ENCODE measurements around the gene CLDN3. TPM values are rescaled to one million over a fixed set of nuclear protein-coding genes. Genes with fewer than 3 reads are reported as not detected.

The CLDN3 gene
- polyA plus RNA-seq, 2 of the 4 experiments (the other 2 are of a cell fraction) = 1.7 to 2.0 TPM

DNA sequence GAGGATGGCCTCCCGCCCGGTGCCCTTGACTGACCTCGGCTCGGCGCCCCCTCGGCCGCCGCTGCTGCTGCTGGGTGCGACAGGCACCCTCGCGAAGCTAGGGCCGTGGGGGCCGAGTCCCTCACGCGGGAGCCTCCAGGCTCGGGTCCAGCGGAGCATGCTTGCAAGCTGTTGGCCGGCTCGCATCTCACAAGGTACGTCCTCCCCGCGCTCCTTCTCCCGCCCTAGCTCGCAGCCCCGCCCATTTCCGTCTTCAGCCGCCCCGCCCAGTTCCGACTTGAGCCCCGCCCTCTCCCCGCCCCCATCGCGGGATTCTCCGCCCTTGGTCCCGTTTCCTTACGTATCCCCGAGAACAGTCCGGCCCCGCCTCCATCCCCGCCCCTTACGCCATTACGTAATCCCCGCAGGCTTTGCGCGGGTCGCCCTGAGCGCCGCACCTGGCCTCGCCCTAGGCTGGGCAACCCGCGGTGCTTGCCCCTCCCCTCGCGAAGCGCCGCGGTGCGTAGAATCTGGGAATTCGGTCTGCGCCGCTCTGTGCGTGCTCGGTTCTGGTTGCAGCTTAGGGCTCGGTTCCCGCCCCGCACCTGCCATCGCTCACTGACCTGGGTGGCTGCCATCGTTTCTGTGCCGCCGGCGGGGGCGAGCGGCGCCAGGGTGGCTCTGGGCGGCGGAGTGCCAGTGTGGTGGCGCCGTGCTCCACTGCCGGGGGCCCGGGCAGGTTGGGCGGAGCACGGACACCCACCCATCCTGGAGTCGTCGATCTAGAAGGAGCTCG lies 31.3 kb downstream of the CLDN3 start, which contains the start of gene ABHD11:
Gene ABHD11 (minus strand): TSS at position 191 of the 775 bp plus-strand sequence. CDS start 32 bp downstream, at position 159.
- peaks cover 24% of the 10 kb centered on the region for H3K4me1 ChIP-seq
- peak within 1 kb of the TSS; percentile 78 for H3K4me3 ChIP-seq
- ATAC-seq = peak; percentile 64 to 78
- no peak for FAIRE-seq
- DNase-seq (ENCODE audit: low read depth in 1 of 2, low spot score in 1 of 2) = peak; percentile 89 to 98
- peak within 1 kb of the TSS; percentile 87 for H3K4me2 ChIP-seq
- CTCF ChIA-PET = interaction anchor here (0.6 to 12.2 kb wide), 7 partner anchors 13 to 287 kb away, joined by 3 to 273 read pairs (median 4); no protein-coding TSS in a partner anchor
- H3K27ac ChIP-seq = peak within 1 kb of the TSS; percentile 88 to 96
- TF ChIP-seq TFCP2L1 (CRISPR knock-in tag; IDR thresholded peaks at IDR 0.05) (no peak), RAD21 (conservative IDR thresholded peaks at IDR 0.05 in 1 of 2, IDR thresholded peaks at IDR 0.05 in 1 of 2) (peak in 1 of 2 experiments; percentile 41; a peak in 3 of 5 replicates), JUNB (IDR thresholded peaks at IDR 0.05) (no peak), RCOR1 (IDR thresholded peaks at IDR 0.05; ENCODE audit: low read depth, low read length) (no peak), SMC3 (IDR thresholded peaks at IDR 0.05) (peak; percentile 12; the same call in 1 of the 3 replicates), CBX8 (IDR thresholded peaks at IDR 0.05) (no peak), MYC (IDR thresholded peaks at IDR 0.05; ENCODE audit: borderline replicate concordance, low read length) (0 out of 2 replicates have a peak, but pooled peaks have one; percentile 41), TP53 (CRISPR knock-in tag; IDR thresholded peaks at IDR 0.05) (no peak), POLR2A (IDR thresholded peaks at IDR 0.05; ENCODE audit: low read length) (peak; percentile 78), NFE2L2 (conservative IDR thresholded peaks at IDR 0.05; ENCODE audit: low read length) (no peak), GATA3 (IDR thresholded peaks at IDR 0.05; ENCODE audit: borderline replicate concordance) (no peak; the same call in 1 of the 2 replicates), CEBPB (IDR thresholded peaks at IDR 0.05) (peak; percentile 54 to 88; a peak in 3 of 4 replicates), PHF8 (IDR thresholded peaks at IDR 0.05; ENCODE audit: borderline replicate concordance, low read depth) (peak; percentile 68; the same call in 1 of the 2 replicates), JUN (IDR thresholded peaks at IDR 0.05) (peak in 1 of 2 experiments; percentile 72; a peak in 3 of 5 replicates), CHD2 (IDR thresholded peaks at IDR 0.05; ENCODE audit: low read length, partially characterized antibody) (peak; percentile 81), HOXB13 (CRISPR knock-in tag; IDR thresholded peaks at IDR 0.05; ENCODE audit: low read depth) (no peak), MAZ (IDR thresholded peaks at IDR 0.05; ENCODE audit: borderline replicate concordance, low read depth, low read length) (no peak), HOXB5 (CRISPR knock-in tag; IDR thresholded peaks at IDR 0.05) (0 out of 2 replicates have a peak, but pooled peaks have one; percentile 29), ZC3H11A (IDR thresholded peaks at IDR 0.05) (no peak), HES2 (IDR thresholded peaks at IDR 0.05) (no peak), E2F6 (IDR thresholded peaks at IDR 0.05; ENCODE audit: borderline replicate concordance, low read depth) (peak; percentile 81)
- TF ChIP-seq, protein P1, sequence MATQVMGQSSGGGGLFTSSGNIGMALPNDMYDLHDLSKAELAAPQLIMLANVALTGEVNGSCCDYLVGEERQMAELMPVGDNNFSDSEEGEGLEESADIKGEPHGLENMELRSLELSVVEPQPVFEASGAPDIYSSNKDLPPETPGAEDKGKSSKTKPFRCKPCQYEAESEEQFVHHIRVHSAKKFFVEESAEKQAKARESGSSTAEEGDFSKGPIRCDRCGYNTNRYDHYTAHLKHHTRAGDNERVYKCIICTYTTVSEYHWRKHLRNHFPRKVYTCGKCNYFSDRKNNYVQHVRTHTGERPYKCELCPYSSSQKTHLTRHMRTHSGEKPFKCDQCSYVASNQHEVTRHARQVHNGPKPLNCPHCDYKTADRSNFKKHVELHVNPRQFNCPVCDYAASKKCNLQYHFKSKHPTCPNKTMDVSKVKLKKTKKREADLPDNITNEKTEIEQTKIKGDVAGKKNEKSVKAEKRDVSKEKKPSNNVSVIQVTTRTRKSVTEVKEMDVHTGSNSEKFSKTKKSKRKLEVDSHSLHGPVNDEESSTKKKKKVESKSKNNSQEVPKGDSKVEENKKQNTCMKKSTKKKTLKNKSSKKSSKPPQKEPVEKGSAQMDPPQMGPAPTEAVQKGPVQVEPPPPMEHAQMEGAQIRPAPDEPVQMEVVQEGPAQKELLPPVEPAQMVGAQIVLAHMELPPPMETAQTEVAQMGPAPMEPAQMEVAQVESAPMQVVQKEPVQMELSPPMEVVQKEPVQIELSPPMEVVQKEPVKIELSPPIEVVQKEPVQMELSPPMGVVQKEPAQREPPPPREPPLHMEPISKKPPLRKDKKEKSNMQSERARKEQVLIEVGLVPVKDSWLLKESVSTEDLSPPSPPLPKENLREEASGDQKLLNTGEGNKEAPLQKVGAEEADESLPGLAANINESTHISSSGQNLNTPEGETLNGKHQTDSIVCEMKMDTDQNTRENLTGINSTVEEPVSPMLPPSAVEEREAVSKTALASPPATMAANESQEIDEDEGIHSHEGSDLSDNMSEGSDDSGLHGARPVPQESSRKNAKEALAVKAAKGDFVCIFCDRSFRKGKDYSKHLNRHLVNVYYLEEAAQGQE (IDR thresholded peaks at IDR 0.05) = peak; percentile 70
- TF ChIP-seq, protein P2, sequence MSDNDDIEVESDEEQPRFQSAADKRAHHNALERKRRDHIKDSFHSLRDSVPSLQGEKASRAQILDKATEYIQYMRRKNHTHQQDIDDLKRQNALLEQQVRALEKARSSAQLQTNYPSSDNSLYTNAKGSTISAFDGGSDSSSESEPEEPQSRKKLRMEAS (IDR thresholded peaks at IDR 0.05) = peak; percentile 67
- TF ChIP-seq, protein P3, sequence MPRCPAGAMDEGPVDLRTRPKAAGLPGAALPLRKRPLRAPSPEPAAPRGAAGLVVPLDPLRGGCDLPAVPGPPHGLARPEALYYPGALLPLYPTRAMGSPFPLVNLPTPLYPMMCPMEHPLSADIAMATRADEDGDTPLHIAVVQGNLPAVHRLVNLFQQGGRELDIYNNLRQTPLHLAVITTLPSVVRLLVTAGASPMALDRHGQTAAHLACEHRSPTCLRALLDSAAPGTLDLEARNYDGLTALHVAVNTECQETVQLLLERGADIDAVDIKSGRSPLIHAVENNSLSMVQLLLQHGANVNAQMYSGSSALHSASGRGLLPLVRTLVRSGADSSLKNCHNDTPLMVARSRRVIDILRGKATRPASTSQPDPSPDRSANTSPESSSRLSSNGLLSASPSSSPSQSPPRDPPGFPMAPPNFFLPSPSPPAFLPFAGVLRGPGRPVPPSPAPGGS (IDR thresholded peaks at IDR 0.05) = peak; percentile 42; the same call in 1 of the 3 replicates
- TF ChIP-seq, protein P4, sequence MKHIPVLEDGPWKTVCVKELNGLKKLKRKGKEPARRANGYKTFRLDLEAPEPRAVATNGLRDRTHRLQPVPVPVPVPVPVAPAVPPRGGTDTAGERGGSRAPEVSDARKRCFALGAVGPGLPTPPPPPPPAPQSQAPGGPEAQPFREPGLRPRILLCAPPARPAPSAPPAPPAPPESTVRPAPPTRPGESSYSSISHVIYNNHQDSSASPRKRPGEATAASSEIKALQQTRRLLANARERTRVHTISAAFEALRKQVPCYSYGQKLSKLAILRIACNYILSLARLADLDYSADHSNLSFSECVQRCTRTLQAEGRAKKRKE (CRISPR knock-in tag; IDR thresholded peaks at IDR 0.05; ENCODE audit: low read depth) = peak; percentile 73; the same call in 1 of the 2 replicates
- POLR2A ChIA-PET = interaction anchor here (0.6 to 2.5 kb wide), 15 partner anchors 16 to 290 kb away, joined by 3 to 16 read pairs (median 3); partner anchors contain the start of genes METTL27, MLXIPL and TBL2
- 2% methylated on average over 35 of the region's 84 CpGs for WGBS (ENCODE audit: missing lambda C conversion rate)
- H3K9me3 ChIP-seq = no peaks in the 10 kb centered on the region
